Measurements from ENCODE around the gene PVALEF.

DNA sequence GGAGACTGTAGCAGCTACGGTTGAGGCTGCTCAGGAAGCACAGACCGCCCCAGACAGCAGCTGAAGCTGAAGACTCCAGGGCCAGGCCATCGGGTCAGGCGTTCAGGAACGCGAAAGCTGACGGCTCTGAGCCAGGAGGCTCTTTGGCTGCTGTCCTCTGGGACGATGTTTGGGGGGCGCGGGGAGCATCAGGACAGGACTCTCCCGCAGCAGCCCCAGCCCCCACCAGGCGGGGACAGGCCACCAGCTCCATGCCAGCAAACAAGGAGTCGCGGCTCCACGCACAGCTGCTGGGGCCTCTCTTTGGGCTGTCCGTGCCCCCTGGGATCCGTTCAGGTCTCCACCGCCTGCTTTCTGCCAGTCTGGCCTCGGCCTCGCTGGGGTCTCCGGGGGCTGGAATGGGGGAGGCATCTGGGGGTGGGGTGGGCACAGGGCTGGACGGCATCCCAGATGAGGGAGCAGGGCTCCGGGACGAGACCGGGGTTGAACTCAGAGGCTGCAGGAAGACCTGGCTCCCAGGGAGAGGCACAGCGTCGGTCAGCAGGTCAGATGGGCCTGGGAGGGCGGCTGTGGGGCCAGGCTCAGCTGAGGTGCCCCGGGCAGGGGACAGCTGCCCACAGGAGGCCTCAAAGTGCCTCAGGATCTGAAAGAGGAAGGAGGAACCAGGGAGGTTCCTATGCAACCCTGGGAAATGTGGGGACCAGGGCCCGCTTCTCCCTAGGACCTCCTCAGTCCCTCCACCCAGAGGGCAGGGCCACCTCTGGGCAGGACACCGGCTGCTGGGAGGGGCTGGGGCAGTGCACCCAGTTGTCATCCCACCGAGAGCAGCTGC lies 63.7 kb downstream of the PVALEF start:
- no peak for TF ChIP-seq WIZ (CRISPR knock-in tag; IDR thresholded peaks at IDR 0.05)
- TF ChIP-seq, protein P1, sequence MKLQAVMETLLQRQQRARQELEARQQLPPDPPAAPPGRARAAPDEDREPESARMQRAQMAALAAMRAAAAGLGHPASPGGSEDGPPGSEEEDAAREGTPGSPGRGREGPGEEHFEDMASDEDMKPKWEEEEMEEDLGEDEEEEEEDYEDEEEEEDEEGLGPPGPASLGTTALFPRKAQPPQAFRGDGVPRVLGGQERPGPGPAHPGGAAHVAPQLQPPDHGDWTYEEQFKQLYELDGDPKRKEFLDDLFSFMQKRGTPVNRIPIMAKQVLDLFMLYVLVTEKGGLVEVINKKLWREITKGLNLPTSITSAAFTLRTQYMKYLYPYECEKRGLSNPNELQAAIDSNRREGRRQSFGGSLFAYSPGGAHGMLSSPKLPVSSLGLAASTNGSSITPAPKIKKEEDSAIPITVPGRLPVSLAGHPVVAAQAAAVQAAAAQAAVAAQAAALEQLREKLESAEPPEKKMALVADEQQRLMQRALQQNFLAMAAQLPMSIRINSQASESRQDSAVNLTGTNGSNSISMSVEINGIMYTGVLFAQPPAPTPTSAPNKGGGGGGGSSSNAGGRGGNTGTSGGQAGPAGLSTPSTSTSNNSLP (IDR thresholded peaks at IDR 0.05; ENCODE audit: low read depth, low read length), result no peak
- TF ChIP-seq E2F2 (CRISPR knock-in tag; IDR thresholded peaks at IDR 0.05; ENCODE audit: borderline replicate concordance), result no peak
- no peak for TF ChIP-seq MEIS2 (CRISPR knock-in tag; IDR thresholded peaks at IDR 0.05)
- no peak for TF ChIP-seq ZNF558 (CRISPR knock-in tag; IDR thresholded peaks at IDR 0.05; ENCODE audit: borderline replicate concordance)
- no peak for TF ChIP-seq THAP7 (CRISPR knock-in tag; IDR thresholded peaks at IDR 0.05)
- no peak for TF ChIP-seq TFAP4 (IDR thresholded peaks at IDR 0.05; ENCODE audit: borderline replicate concordance, low read depth)
- no peak for TF ChIP-seq HDAC1 (CRISPR knock-in tag; IDR thresholded peaks at IDR 0.05)
- TF ChIP-seq, protein P2, sequence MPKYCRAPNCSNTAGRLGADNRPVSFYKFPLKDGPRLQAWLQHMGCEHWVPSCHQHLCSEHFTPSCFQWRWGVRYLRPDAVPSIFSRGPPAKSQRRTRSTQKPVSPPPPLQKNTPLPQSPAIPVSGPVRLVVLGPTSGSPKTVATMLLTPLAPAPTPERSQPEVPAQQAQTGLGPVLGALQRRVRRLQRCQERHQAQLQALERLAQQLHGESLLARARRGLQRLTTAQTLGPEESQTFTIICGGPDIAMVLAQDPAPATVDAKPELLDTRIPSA (CRISPR knock-in tag; IDR thresholded peaks at IDR 0.05; ENCODE audit: borderline replicate concordance), result no peak
- no peak for TF ChIP-seq TCF7L2 (IDR thresholded peaks at IDR 0.05; ENCODE audit: low read depth, low read length)
- no peak for TF ChIP-seq STAT5B (CRISPR knock-in tag; IDR thresholded peaks at IDR 0.05)
- TF ChIP-seq KLF12 (CRISPR knock-in tag; IDR thresholded peaks at IDR 0.05; ENCODE audit: borderline replicate concordance), result no peak
- TF ChIP-seq, protein P3, sequence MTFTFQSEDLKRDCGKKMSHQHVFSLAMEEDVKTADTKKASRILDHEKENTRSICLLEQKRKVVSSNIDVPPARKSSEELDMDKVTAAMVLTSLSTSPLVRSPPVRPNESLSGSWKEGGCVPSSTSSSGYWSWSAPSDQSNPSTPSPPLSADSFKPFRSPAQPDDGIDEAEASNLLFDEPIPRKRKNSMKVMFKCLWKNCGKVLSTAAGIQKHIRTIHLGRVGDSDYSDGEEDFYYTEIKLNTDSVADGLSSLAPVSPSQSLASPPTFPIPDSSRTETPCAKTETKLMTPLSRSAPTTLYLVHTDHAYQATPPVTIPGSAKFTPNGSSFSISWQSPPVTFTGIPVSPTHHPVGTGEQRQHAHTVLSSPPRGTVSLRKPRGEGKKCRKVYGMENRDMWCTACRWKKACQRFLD (CRISPR knock-in tag; IDR thresholded peaks at IDR 0.05; ENCODE audit: borderline replicate concordance), result no peak
- TF ChIP-seq, protein P4, sequence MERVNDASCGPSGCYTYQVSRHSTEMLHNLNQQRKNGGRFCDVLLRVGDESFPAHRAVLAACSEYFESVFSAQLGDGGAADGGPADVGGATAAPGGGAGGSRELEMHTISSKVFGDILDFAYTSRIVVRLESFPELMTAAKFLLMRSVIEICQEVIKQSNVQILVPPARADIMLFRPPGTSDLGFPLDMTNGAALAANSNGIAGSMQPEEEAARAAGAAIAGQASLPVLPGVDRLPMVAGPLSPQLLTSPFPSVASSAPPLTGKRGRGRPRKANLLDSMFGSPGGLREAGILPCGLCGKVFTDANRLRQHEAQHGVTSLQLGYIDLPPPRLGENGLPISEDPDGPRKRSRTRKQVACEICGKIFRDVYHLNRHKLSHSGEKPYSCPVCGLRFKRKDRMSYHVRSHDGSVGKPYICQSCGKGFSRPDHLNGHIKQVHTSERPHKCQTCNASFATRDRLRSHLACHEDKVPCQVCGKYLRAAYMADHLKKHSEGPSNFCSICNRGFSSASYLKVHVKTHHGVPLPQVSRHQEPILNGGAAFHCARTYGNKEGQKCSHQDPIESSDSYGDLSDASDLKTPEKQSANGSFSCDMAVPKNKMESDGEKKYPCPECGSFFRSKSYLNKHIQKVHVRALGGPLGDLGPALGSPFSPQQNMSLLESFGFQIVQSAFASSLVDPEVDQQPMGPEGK (CRISPR knock-in tag; IDR thresholded peaks at IDR 0.05), result no peak
